ENCODE measurements around the gene BRAF. TPM values are rescaled to one million over a fixed set of nuclear protein-coding genes. Genes with fewer than 3 reads are reported as not detected.
A peak's percentile ranks its signal among the peaks of the same experiment; 100 is the strongest.
"Not testable (repeated sequence)": the region's sequence is repeated elsewhere in the genome, so short reads cannot be mapped to it uniquely, and the experiment has no call there.

Gene BRAF
- total RNA-seq (2014; rRNA removed; shearing (Covaris generic)), result 7.7 and 11.6 TPM in 2 replicates

DNA sequence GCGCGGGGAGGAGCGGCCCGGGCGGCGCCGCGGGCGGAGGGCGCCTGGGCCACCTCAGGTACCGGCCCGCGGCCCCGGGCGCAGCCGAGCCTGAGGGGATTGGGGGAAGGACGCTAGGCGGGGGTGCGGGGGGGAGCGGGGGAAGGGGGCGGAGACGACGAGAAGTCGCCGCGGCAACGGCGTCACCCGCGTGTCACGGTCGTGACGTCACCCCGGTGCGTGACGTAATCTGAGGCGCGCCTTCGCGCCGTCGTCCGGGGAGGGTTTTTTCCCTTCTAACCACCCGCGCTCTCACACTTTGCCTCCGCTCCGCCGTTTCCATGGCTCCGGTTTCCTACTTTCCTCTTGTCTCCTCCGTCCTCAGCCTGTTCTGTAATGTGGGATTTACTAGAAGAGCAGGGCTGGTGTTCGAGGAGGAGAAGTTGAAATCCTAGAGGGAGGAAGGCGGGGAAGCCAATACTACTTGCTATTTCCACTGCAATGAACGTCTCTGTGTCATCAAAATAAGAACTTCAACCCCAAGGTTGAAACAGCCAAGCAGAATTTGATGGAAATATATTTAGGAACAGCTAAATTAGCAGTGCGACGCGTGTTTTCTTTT is at the start of gene BRAF:
TSS of gene BRAF (minus strand) at position 109 of the 601 bp plus-strand sequence. CDS start 226 bp downstream, outside the sequence.
- Histone ChIP-seq H3K4me3 (ENCODE audit: insufficient read depth, low read depth, low read length) (peak within 1 kb of the TSS; percentile 95), H3K36me3 (replicated peaks; ENCODE audit: control insufficient read depth, insufficient read depth, low read length) (no peaks in the 10 kb centered on the region), H3K27me3 (ENCODE audit: control insufficient read depth, insufficient read depth, low read length) (no peaks in the 10 kb centered on the region)
- peak; percentile 93 for DNase-seq

DNA sequence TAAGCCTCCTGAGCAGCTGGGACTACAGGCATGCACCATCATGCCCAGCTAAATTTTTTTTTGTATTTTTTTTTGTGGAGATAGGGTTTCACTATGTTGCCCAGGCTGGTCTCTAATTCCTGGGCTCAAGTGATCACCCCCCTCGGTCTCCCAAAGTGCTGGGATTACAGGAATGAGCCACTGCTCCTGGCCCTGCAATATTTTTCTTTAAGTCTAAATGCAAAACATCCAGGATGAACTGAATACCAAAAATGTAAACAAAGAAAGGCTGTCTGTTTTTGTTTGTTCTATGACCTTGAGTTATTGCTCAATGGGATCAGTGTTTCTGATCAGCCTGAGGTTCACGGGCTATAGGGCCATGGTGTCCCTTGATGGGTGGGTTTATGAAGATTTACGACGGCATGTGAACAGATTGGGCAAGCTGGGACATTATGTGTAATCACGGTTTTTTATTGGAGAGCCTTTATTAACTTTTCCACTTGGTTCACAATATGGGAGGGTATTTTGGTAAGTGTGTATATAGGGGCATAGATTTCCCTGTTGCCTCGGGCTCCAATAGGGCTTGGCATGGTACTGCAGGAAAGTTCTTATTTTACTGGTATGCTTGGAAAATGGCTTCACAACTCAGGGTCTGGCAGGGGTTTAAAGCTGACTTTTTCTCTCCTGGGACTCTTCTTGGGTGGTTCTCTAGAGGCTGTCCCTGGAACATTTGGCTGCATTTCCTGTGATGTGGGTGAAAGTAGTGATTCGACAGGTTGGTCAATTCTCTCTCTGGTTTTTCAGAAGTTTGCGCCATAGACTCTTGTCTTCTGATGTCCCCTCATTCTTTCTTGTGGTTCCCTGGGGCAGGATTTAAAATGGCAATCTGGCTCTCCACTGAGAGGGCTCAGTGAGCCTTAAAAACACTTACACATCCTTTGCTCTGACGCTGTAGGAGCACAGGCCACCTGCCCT is 48.4 kb upstream of the BRAF start:
- H3K4me3 ChIP-seq (ENCODE audit: insufficient read depth, low read depth, low read length), result no peak overlapping the region
- DNase-seq, result no peak
- H3K36me3 ChIP-seq (replicated peaks; ENCODE audit: control insufficient read depth, insufficient read depth, low read length), result no peaks in the 10 kb centered on the region
- H3K27me3 ChIP-seq (ENCODE audit: control insufficient read depth, insufficient read depth, low read length), result no peaks in the 10 kb centered on the region

DNA sequence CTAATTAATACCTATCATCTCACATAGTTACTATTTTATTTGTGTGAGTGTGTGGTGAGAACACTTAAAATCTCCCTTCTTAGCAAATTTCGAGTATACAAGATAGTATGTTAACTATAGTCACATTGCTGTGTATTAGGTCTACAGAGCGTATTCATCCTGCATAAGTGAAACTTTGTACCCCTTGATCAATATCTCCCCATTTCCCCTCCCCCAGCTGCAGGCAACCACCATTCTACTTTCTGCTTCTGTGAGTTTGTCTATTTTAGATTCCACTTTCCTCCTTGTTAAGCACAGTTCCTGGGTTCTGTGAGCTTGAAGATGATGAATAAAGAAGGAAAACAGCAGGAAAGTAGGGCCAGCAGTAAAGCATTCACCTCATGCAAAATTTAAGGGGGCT is 47.6 kb upstream of the BRAF start:
- no peaks in the 10 kb centered on the region for H3K27me3 ChIP-seq (ENCODE audit: control insufficient read depth, insufficient read depth, low read length)
- no peak overlapping the region for H3K4me3 ChIP-seq (ENCODE audit: insufficient read depth, low read depth, low read length)
- DNase-seq, result no peak
- H3K36me3 ChIP-seq (replicated peaks; ENCODE audit: control insufficient read depth, insufficient read depth, low read length), result no peaks in the 10 kb centered on the region

DNA sequence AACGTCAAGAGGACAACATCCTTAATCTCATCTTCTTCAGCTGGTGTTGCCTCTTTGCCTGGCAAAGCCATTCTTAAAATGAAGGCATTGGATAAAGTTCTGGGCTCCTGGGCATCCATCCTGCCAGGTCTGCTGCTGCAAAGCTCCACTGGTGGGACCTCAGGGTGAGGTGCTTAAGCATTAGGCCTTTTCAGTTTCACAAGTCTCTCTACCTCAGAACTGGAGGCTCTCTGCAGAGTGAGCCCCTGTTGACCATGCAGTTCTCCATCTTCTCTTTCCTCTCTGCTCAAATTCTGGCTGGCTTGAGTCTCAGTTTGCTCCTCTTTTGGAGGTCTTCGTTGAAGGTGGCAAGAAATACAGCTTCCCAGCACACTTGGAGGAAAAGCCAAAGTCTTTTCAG is 42.7 kb upstream of the BRAF start:
- no peak for DNase-seq
- Histone ChIP-seq H3K36me3 (replicated peaks; ENCODE audit: control insufficient read depth, insufficient read depth, low read length) (no peaks in the 10 kb centered on the region), H3K27me3 (ENCODE audit: control insufficient read depth, insufficient read depth, low read length) (no peaks in the 10 kb centered on the region), H3K4me3 (ENCODE audit: insufficient read depth, low read depth, low read length) (no peak overlapping the region)

DNA sequence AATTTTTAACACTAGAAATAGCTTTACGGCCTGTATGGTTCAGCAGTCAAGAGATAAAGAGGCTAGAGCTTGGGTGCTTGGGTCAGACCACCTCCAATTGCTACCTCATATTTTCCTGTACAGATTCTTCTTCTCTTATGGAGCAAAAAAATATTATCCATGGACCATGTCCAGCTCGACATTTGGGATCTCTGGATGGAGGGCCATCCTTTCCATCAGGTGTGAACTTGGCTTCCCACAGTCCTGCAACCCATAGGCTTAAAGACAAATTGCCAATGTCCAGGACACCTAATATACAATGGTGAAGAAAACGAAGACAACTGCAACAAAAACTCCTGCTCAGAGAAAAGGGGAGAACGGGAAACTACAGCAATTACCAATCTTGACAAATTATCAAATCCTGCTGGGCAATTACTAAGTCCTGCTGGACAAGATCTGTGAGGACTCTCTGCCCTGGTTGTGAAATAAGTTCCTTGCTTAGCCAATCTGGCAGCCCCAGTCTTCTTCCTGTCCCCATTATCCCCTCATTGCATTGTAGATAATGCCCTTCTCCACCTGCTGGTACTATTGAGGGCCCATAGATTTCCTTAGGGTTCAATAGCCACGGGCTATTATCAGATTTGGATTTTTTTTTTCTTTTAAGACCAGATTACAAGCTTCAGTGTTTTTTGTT is 42.0 kb upstream of the BRAF start:
- DNase-seq, result peak; percentile 16
- Histone ChIP-seq H3K4me3 (ENCODE audit: insufficient read depth, low read depth, low read length) (no peak overlapping the region), H3K27me3 (ENCODE audit: control insufficient read depth, insufficient read depth, low read length) (no peaks in the 10 kb centered on the region), H3K36me3 (replicated peaks; ENCODE audit: control insufficient read depth, insufficient read depth, low read length) (no peaks in the 10 kb centered on the region)

DNA sequence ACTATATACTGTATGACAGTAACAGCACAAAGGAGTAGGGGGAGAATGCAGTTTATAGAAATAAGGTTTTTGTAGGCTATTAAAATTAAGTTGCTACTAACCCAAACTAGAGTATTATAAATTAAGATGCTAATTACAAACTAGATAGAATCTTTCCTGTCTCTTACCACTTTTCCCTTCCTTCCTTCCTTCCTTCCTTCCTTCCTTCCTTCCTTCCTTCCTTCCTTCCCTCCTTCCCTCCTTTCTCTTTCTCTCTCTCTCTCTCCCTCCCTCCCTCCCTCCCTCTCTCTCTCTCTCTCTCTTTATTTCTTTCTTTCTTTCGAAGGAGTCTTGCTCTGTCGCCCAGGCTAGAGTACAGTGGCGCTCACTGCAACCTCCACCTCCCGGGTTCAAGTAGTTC is 36.4 kb upstream of the BRAF start:
- Histone ChIP-seq H3K27me3 (ENCODE audit: control insufficient read depth, insufficient read depth, low read length) (no peaks in the 10 kb centered on the region), H3K4me3 (ENCODE audit: insufficient read depth, low read depth, low read length) (no peak overlapping the region), H3K36me3 (replicated peaks; ENCODE audit: control insufficient read depth, insufficient read depth, low read length) (no peaks in the 10 kb centered on the region)
- no peak for DNase-seq

DNA sequence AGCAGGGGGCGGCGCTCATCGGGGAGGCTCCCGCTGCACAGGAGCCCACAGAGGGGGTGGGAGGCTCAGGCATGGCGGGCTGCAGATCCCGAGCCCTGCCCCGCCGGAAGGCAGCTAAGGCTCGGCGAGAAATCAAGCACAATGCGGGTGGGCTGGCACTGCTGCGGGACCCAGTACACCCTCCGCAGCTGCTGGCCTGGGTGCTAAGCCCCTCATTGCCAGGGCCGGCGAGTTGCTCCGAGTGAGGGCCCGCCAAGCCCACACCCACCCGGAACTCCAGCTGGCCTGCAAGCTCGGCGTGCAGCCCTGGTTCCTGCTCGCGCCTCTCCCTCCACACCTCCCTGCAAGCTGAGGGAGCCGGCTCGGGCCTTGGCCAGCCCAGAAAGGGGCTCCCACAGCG is 32.3 kb upstream of the BRAF start:
- H3K4me3 ChIP-seq (ENCODE audit: insufficient read depth, low read depth, low read length); DNase-seq; H3K27me3 ChIP-seq (ENCODE audit: control insufficient read depth, insufficient read depth, low read length); H3K36me3 ChIP-seq (replicated peaks; ENCODE audit: control insufficient read depth, insufficient read depth, low read length): not testable (repeated sequence)

DNA sequence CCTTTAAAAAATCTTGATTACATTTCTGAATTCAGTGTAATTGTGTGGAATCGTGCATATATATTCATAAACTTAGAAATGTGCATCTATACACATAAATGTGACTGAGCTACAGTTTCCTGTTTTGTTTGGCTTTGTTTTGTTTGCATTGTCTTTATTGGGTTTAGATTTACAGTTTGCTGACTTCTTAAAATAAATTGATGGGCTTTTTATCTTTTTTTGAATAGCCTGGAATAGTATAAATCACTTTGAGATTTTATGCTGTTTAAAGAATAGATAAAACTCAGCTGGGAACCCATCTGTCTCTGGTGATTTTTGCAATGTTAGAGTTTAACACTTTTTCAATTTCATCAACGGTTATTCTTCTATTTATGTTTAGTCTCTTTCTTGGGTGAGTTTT is 21.2 kb upstream of the BRAF start:
- H3K36me3 ChIP-seq (replicated peaks; ENCODE audit: control insufficient read depth, insufficient read depth, low read length), result no peaks in the 10 kb centered on the region
- DNase-seq, result no peak
- no peaks in the 10 kb centered on the region for H3K27me3 ChIP-seq (ENCODE audit: control insufficient read depth, insufficient read depth, low read length)
- no peak overlapping the region for H3K4me3 ChIP-seq (ENCODE audit: insufficient read depth, low read depth, low read length)

DNA sequence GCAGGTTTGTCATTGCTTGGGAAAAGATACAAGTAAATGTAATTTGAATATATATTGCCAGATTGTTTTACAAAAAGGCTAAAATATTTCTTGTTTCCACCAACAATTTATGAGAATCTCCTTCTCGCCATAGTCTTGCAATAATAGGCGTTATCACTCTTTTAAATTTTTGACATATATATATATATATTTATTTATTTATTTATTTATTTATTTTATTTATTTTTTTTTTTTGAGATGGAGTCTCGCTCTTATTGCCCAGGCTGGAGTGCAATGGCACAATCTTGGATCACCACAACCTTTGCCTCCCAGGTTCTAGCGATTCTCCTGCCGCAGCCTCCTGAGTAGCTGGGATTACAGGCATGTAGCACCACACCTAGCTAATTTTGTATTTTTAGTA is 17.5 kb upstream of the BRAF start:
- DNase-seq; H3K36me3 ChIP-seq (replicated peaks; ENCODE audit: control insufficient read depth, insufficient read depth, low read length); H3K4me3 ChIP-seq (ENCODE audit: insufficient read depth, low read depth, low read length); H3K27me3 ChIP-seq (ENCODE audit: control insufficient read depth, insufficient read depth, low read length): not testable (repeated sequence)

DNA sequence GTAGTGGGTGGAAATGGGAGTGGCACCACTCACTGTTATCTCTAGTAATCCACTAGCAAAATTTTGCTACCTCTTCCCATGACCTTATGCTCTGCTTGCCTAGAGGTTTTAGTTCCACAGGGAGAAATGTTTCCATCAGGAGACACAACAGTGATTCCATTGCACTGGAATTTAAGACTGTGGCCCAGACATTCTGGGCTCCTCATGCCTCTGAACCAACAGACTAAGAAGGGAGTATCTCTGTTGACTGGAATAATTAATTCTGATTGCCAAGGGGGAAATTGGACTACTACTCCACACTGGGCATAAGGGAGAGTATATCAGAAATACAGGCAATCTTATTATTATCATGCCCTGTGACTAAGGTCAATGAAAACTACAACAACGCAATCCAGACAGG is 16.2 kb upstream of the BRAF start:
- Histone ChIP-seq H3K27me3 (ENCODE audit: control insufficient read depth, insufficient read depth, low read length) (no peaks in the 10 kb centered on the region), H3K4me3 (ENCODE audit: insufficient read depth, low read depth, low read length) (no peak overlapping the region), H3K36me3 (replicated peaks; ENCODE audit: control insufficient read depth, insufficient read depth, low read length) (no peaks in the 10 kb centered on the region)
- no peak for DNase-seq

DNA sequence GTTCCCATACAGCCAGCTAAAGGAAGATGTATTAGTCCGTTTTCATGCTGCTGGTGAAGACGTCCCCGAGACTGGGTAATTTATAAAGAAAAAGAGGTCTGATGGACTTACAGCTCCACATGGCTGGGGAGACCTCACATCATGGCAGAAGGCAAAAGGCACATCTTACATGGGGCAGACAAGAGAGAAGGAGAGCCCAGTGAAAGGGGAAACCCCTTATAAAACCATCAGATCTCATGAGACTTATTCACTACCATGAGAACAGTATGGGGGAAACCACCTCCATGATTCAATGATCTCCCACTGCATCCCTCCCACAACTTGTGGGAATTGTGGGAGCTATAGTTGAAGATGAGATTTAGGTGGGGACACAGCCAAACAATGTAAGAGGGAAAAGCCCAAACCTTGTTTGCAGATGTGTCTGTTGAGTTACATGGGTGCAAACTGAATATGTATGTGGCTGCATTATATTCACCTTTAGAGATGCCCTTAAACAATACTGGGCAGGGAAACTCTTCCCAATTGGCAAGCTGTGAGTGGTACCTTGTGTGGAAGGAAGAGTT is 13.1 kb upstream of the BRAF start:
- H3K36me3 ChIP-seq (replicated peaks; ENCODE audit: control insufficient read depth, insufficient read depth, low read length), result no peaks in the 10 kb centered on the region
- DNase-seq, result no peak
- no peak overlapping the region for H3K4me3 ChIP-seq (ENCODE audit: insufficient read depth, low read depth, low read length)
- H3K27me3 ChIP-seq (ENCODE audit: control insufficient read depth, insufficient read depth, low read length), result no peaks in the 10 kb centered on the region

DNA sequence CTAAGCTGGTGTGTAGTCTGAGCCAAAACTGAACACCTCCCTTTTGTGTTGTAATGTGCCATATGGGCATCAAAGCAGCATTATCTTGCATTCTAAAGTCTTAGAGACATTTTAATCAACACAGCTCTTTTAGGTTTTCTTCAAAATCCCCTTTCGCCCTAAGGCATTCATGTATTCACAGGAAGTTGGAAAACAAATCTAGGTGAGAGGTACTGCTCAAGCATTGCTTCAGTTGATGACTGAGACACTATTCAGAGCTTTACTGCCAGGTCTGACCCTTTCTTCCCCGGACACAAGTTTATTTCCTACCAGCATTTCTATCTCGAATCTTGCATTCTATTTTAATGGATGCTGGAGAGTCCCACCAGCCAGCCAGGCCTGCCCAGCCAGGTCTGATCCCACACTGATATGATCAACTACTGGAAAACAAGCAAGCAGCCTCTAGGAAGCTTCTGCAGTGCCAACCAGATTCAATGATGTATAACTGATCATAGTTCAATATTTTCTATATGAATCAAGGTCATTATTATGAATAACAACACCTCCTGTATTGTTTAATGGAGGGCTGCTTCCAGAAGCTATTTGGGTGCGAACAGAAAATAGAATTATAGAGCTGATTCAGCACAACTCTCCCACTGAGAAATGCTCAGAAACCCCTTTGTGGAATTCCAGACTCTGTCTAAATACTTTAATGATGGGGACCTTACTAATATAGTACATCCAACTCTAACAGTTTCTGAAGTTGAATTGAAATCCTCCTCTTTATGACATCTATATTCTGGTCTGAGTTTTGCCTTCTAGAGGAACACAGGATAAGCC is 4.0 kb upstream of the BRAF start:
- H3K27me3 ChIP-seq (ENCODE audit: control insufficient read depth, insufficient read depth, low read length), result no peaks in the 10 kb centered on the region
- H3K4me3 ChIP-seq (ENCODE audit: insufficient read depth, low read depth, low read length), result no peak overlapping the region
- no peaks in the 10 kb centered on the region for H3K36me3 ChIP-seq (replicated peaks; ENCODE audit: control insufficient read depth, insufficient read depth, low read length)
- no peak for DNase-seq

DNA sequence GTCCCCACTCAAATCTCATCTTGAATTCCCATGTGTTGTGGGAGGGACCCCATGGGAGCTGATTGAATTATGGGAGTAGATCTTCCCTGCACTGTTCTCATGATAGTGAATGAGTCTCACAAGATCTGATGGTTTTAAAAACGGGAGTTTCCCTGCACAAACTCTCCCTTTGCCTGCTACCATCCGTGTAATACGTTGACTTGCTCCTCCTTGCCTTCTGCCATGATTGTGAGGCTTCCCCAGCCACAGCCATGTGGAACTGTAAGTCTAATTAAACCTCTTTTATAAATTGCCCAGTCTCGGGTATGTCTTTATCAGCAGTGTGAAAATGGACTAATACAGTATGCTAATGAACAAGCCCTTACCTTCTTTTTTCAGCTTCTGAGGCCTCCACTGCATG is 3.2 kb upstream of the BRAF start:
- H3K27me3 ChIP-seq (ENCODE audit: control insufficient read depth, insufficient read depth, low read length); H3K4me3 ChIP-seq (ENCODE audit: insufficient read depth, low read depth, low read length); DNase-seq; H3K36me3 ChIP-seq (replicated peaks; ENCODE audit: control insufficient read depth, insufficient read depth, low read length): not testable (repeated sequence)

DNA sequence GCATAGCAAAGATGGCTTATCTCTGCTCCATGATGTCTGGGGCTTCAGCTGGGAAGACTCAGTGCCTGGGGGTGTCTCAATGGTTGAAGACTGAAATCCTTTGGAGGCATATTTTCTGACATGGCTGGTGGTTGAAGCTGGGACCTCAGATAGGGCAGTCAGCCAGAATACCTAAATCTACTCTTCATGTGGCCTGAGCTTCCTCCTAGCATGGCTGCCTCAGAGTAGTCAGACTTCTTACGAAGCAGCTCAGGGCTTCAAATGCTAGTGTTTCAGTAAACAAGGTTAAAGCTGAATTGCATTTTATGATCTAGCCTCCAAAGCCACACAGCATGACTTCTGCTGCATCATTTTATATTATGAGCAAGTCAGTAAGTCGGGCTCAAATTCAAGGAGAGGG is 2.6 kb upstream of the BRAF start:
- no peak overlapping the region for H3K4me3 ChIP-seq (ENCODE audit: insufficient read depth, low read depth, low read length)
- DNase-seq, result no peak
- H3K36me3 ChIP-seq (replicated peaks; ENCODE audit: control insufficient read depth, insufficient read depth, low read length), result no peaks in the 10 kb centered on the region
- H3K27me3 ChIP-seq (ENCODE audit: control insufficient read depth, insufficient read depth, low read length), result no peaks in the 10 kb centered on the region
